Renal cortex interstitium (tissue), 3 donors: Measurements from ENCODE around the gene AKT3. TPM values are rescaled to one million over a fixed set of nuclear protein-coding genes. Genes with fewer than 3 reads are reported as not detected.

Experiments used
- polyA plus RNA-seq, 3 donors: library from polyadenylated mRNA; unstranded; fragments of 120-200 nt; gene quantifications; one replicate each; pipeline ENCODE4 v1.2.1, GENCODE V29; 2013; ENCODE audit not compliant: insufficient read length in 3 of 3

AKT3 gene
- polyA plus RNA-seq, 3 donors: 20.9 to 31.9 (median 24.4) TPM

Other genes starting within 250 kb of the AKT3 start
- gene ZBTB18, start 201.0 kb upstream of the AKT3 start, polyA plus RNA-seq: 10 to 100 TPM; 22.3 to 26.9 (median 24.9) TPM